Spinal cord (tissue), 10 donors: ENCODE measurements around the gene FER. TPM values are rescaled to one million over a fixed set of nuclear protein-coding genes. Genes with fewer than 3 reads are reported as not detected.
"Not testable (repeated sequence)": the region's sequence is repeated elsewhere in the genome, so short reads cannot be mapped to it uniquely, and the experiment has no call there.

Experiments
- DNase-seq, 6 donors: peaks; one replicate each; pipeline versions ENCODE4 v3.0.0 to v3.0.0-alpha.2; 2013 to 2015; ENCODE audit warnings: low spot score in 6 of 6, low read depth in 4 of 6
- H3K27ac ChIP-seq: one replicate; pipeline ENCODE4 v1.5.1; 2013; ENCODE audit warnings: low read depth, low read length, control low read depth
- H3K27me3 ChIP-seq: one replicate; pipeline ENCODE4 v1.6.1; 2013; ENCODE audit warnings: low read length; ENCODE audit not compliant: control insufficient read depth, insufficient read depth
- H3K36me3 ChIP-seq: one replicate; pipeline ENCODE4 v1.6.1; 2013; ENCODE audit warnings: low read length; ENCODE audit not compliant: control insufficient read depth, insufficient read depth
- H3K4me1 ChIP-seq: one replicate; pipeline ENCODE4 v1.6.1; 2013; ENCODE audit warnings: low read length; ENCODE audit not compliant: control insufficient read depth, insufficient read depth
- H3K4me3 ChIP-seq: one replicate; pipeline ENCODE4 v1.5.1; 2013; ENCODE audit warnings: low read depth, low read length, control low read depth
- H3K9me3 ChIP-seq: one replicate; pipeline ENCODE4 v1.6.1; 2013; ENCODE audit warnings: low read length; ENCODE audit not compliant: control insufficient read depth, insufficient read depth
- WGBS: methylation state at CpG from one replicate; pipeline ENCODE4 v1.1.5; 2013; ENCODE audit warnings: missing lambda C conversion rate; ENCODE audit not compliant: insufficient coverage; 5-methylcytosine and 5-hydroxymethylcytosine counted together
- polyA plus RNA-seq, 2 donors: library from polyadenylated mRNA; unstranded; fragments of 120-200 nt; gene quantifications; one replicate each; pipeline ENCODE4 v1.2.1, GENCODE V29; 2013; ENCODE audit not compliant: insufficient read length in 2 of 2
- total RNA-seq, 2 donors: library from RNA; depleted of rRNA in 1 of 2; stranded (reverse); fragments of 120-200 nt in 1 of 2; fragments of >200 nt in 1 of 2; gene quantifications; one replicate each; pipeline versions ENCODE4 v1.2.3 to v1.2.4, GENCODE V29; 2013 to 2014
- donor health status: healthy.

The FER gene
- total and polyA plus RNA-seq, 4 donors, result 13.5 to 70.7 (median 36.5) TPM

DNA sequence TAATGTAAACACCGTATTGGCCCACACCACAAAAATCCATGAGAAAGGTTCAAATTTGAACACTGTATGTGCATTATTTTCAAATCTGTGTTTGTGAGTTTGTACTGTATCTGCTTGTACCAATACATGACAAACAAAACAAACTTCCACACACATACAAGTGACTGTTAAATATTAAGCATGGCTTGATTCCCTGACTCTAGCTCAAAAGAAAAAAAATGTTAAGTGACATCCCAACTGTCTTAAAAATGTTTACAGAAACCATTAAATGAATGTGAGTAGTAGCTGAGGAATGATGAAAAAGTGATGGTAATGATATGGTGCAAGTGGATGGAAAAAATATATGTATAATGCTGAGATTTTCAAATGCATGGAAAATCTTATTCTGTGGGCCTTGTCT, 302.6 kb downstream of the FER start:
- WGBS, result no CpG with 5 or more reads among the region's 1 CpG
- H3K27ac ChIP-seq, H3K4me1 ChIP-seq, H3K36me3 ChIP-seq, H3K27me3 ChIP-seq, H3K4me3 ChIP-seq, DNase-seq, H3K9me3 ChIP-seq: not testable (repeated sequence)

DNA sequence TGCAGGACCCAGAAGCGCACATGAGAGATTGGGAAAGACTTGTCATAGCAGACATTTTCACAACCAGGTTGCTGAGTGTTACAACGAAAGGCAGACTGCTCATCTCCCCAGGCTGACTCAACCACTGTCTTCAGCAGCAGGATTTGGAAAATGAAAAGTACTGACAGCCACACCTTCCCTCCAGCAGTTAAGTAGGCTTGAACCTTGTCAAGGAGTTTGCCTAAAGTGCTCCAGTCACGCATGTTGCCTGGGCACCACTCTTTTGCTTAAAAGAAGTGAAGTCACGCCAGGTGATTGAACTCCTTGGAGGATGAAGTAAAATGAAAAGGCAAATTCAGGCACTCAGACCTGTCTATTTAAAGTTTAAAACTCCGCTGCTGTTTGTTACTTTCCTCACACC, 304.5 kb downstream of the FER start:
- H3K36me3 ChIP-seq, H3K4me1 ChIP-seq, H3K4me3 ChIP-seq, DNase-seq, H3K27ac ChIP-seq, H3K9me3 ChIP-seq, H3K27me3 ChIP-seq: not testable (repeated sequence)
- WGBS, result 88% methylated on average over 3 of the region's 5 CpGs

DNA sequence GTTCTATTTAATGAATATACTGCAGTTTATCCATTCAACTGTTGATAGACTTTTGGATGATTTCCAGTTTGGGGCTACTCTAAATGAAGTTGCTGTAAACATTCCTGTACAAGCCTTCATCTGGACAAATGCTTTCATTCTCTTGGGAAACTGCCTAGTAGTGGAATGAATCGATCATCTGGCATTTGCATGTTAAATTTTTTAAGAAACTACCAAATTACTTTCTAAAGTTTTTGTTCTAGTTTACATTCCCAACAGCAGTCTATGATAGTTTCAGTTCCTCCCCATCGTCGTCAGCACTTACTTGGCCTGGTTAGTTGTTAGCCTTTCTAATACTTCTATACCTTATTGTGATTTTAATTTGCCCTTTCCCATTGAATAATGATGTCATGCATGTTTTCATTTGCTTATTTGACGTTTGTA, 306.3 kb downstream of the FER start:
- Histone ChIP-seq H3K27me3 (no peaks in the 10 kb centered on the region), H3K27ac (no peak overlapping the region), H3K4me1 (no peaks in the 10 kb centered on the region), H3K9me3 (no peaks in the 10 kb centered on the region), H3K4me3 (no peak overlapping the region), H3K36me3 (no peaks in the 10 kb centered on the region)
- DNase-seq, result peak in 2 of 6 donors; percentile 25 to 56
- no CpG with 5 or more reads among the region's 4 CpGs for WGBS

DNA sequence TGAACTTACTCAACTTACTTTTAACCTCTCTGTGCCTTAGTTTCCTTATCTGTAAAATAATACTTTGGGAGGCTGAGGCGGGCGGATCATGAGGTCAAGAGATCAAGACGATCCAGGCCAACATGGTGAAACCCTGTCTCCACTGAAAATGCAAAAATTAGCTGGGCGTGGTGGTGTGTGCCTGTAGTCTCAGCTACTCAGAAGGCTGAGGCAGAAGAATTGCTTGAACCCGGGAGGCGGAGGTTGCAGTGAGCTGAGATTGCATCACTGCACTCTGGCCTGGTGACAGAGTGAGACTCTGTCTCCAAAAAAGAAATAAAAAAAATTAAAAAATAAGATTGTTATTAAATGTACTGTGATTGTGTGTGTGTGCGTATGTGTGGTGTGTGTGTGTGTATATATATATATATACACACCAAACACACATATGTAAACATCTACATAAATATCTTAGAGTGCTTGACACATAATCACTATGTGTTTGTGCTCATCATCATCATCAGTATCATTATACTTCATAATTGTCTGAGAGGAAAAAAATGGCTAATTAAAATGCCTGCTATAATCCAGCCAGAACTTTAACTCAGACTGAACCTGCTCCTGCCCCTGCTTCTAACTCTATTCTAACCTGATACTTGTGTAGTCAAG, 312.8 kb downstream of the FER start:
- Histone ChIP-seq H3K4me3 (no peak overlapping the region), H3K27me3 (no peaks in the 10 kb centered on the region), H3K27ac (no peak overlapping the region), H3K4me1 (no peaks in the 10 kb centered on the region), H3K36me3 (no peaks in the 10 kb centered on the region), H3K9me3 (no peaks in the 10 kb centered on the region)
- DNase-seq, result no peak
- WGBS, result 92% methylated on average over 3 of the region's 7 CpGs

DNA sequence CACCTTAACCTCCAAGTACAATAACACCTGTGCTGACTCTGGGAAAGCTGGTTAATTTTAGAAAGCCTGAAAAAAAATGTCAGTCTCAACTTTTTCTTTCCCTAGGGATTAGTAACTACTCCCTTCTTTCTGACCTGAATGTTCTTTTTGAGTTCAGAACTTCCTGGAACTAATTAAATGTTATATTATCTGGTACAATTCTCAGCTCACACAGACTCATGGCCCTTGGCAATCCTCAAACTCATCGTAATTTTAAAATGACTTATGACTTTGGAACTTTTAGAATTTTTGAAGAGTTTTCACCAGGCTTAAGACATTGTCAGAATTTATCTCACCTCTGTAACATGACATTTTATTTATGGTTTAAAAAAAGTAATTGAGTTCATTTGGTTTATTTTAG, 315.0 kb downstream of the FER start:
- Histone ChIP-seq H3K9me3 (no peaks in the 10 kb centered on the region), H3K27me3 (no peaks in the 10 kb centered on the region), H3K4me3 (no peak overlapping the region), H3K4me1 (no peaks in the 10 kb centered on the region), H3K36me3 (no peaks in the 10 kb centered on the region), H3K27ac (no peak overlapping the region)
- no peak for DNase-seq
- no CpG with 5 or more reads among the region's 1 CpG for WGBS

DNA sequence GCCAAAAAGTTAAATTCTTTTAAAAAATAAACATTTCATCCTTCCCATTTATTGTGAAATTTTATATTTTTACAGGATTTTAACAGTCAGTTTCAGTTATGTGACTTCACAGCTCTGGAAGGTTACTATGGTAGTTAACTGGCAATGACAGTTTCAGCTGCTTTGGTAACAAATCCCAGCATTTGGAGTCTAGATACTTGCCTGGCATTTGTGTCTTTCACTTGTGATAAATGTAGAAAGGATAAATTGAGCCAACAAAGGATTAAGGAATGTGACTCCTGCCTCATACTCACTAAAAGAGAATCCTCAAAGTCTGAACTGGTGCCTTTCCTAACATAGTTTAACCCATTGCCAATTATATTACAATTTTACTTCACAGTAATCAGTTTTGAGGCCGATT, 315.5 kb downstream of the FER start:
- WGBS, result 83% methylated on average over 1 of the region's 1 CpG
- H3K27ac ChIP-seq, result no peak overlapping the region
- DNase-seq, result peak in 1 of 6 donors; percentile 52

DNA sequence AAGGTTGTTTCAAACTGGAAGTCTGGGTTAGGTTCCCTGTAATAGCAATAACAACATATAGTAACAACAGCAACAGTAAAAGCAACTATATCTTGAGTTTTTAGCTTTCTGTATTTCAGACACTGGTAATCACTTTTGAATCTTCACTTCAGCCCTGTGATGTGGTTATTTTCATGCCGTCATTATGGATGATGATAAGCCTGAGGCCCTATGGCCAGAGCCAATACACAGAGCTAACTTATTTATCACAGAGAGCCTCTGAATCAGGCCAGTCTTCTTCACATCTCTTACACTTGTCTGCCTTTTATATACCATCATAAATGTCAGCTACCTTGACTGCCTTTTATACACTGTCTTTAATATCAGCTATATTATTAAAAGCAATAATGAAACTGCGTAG, 329.0 kb downstream of the FER start:
- WGBS, result 100% methylated on average over 1 of the region's 2 CpGs
- no peak overlapping the region for H3K4me3 ChIP-seq
- H3K4me1 ChIP-seq, result no peaks in the 10 kb centered on the region

More for the DNA sequence above, 315.5 kb downstream of the FER start:
- H3K4me1 ChIP-seq, result no peaks in the 10 kb centered on the region
- H3K27me3 ChIP-seq, result no peaks in the 10 kb centered on the region
- no peaks in the 10 kb centered on the region for H3K36me3 ChIP-seq
- H3K4me3 ChIP-seq, result no peak overlapping the region
- no peaks in the 10 kb centered on the region for H3K9me3 ChIP-seq

DNA sequence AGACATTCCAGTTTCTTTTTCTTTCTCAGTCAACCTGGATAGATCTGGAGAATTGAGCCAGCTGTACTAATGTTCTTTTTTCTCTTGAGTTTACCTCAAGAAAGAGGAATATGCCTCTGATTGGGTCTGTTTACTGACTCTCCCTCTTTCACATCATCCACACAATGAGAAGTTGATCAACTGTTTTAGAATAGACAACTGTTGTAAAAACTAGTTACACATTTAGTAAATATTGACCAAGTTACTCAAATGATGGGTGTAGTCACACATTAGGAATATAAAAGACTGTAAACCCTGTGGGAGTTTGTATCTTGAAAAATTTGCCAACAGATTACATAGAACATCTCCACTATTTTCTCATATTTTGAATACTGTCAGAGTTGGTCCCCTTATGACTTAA, 330.8 kb downstream of the FER start:
- H3K36me3 ChIP-seq, result no peaks in the 10 kb centered on the region
- H3K27ac ChIP-seq, result no peak overlapping the region
- H3K27me3 ChIP-seq, result no peaks in the 10 kb centered on the region
- DNase-seq, result no peak
- no peak overlapping the region for H3K4me3 ChIP-seq
- no peaks in the 10 kb centered on the region for H3K4me1 ChIP-seq
- H3K9me3 ChIP-seq, result no peaks in the 10 kb centered on the region

More for the DNA sequence above, 329.0 kb downstream of the FER start:
- Histone ChIP-seq H3K36me3 (no peaks in the 10 kb centered on the region), H3K27ac (no peak overlapping the region), H3K27me3 (no peaks in the 10 kb centered on the region), H3K9me3 (no peaks in the 10 kb centered on the region)
- DNase-seq, result peak in 1 of 6 donors; percentile 19

DNA sequence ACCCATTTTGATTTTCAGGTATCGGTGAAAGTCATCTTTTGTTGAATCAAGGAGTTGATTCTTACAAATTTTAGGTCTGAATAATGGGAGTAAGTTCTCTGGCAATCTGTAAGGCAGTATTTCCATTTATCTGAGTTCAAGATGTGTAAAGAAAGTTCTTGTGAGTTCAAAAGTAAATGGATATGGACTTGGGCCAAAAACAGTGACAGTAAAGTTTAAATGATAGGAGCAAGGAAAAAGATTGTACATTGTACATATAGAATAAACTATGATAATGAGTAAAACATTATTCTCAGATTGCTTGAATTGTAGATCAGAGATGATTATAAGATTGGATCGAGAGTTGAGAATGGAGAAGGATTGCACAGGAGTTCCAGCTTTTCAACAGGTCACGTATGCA, 332.8 kb downstream of the FER start:
- no peaks in the 10 kb centered on the region for H3K27me3 ChIP-seq
- H3K4me3 ChIP-seq, result no peak overlapping the region
- no peaks in the 10 kb centered on the region for H3K4me1 ChIP-seq
- no peaks in the 10 kb centered on the region for H3K9me3 ChIP-seq
- WGBS, result 100% methylated on average over 1 of the region's 3 CpGs
- H3K27ac ChIP-seq, result no peak overlapping the region
- H3K36me3 ChIP-seq, result no peaks in the 10 kb centered on the region
- no peak for DNase-seq

DNA sequence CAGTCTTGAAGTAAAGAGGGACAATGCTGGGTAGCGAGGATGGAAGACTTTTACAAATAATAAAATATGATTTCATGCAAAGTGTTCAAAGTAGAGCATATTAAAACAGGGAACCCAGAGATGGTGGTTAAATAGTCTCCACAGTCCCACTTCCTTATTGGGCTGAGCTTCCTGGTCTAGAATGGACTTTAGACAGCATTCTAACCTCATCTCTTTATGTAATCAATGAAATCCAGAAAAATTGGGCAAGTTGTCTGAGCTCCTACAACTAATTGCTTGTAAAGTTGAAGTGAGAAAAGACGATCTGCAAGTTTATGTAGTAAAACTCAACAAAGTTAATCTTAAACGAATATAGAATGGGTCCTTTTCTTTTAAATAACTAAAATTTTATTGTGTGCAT, 333.2 kb downstream of the FER start:
- DNase-seq, result no peak
- WGBS, result no CpG with 5 or more reads among the region's 3 CpGs
- Histone ChIP-seq H3K36me3 (no peaks in the 10 kb centered on the region), H3K27ac (no peak overlapping the region), H3K9me3 (no peaks in the 10 kb centered on the region), H3K4me1 (no peaks in the 10 kb centered on the region), H3K4me3 (no peak overlapping the region), H3K27me3 (no peaks in the 10 kb centered on the region)
